OCI-LY3 (cell line): ENCODE measurements around the gene SLC32A1.

Experiments used
- H2AFZ ChIP-seq: fragments of 200-600, 300-600 bp; shearing (Covaris generic); 2 replicates; pipeline ENCODE4 v1.6.0; 2014; ENCODE audit warnings: antibody characterized with exemption, low read depth, low read length
- H3K27ac ChIP-seq: fragments of 200-600, 300-600 bp; sonication (generic); 2 replicates; pipeline ENCODE4 v1.5.1; 2014; ENCODE audit warnings: mild to moderate bottlenecking, low read length, moderate library complexity, mixed read lengths
- H3K27me3 ChIP-seq: fragments of 200-600, 300-600 bp; sonication (generic); 2 replicates; pipeline ENCODE4 v1.6.1; 2014; ENCODE audit warnings: low read depth, low read length, mixed read lengths
- H3K36me3 ChIP-seq: fragments of 200-600, 300-600 bp; sonication (generic); replicated peaks from 2 replicates; pipeline ENCODE3; 2014; ENCODE audit warnings: low read depth, low read length, mixed read lengths
- H3K4me1 ChIP-seq: fragments of 300-600, 200-600 bp; sonication (generic); 2 replicates; pipeline ENCODE4 v1.6.1; 2014; ENCODE audit warnings: low read length, mixed read lengths
- H3K4me2 ChIP-seq: fragments of 200-600, 300-600 bp; sonication (generic); 2 replicates; pipeline ENCODE4 v1.6.1; 2014; ENCODE audit warnings: low read length, mixed read lengths
- H3K4me3 ChIP-seq: fragments of 300-600, 200-600 bp; sonication (generic); 2 replicates; pipeline ENCODE4 v1.5.1; 2014; ENCODE audit warnings: antibody characterized with exemption, mild to moderate bottlenecking, low read length, moderate library complexity
- H3K79me2 ChIP-seq: fragments of 300-600, 200-600 bp; shearing (Covaris generic); 2 replicates; pipeline ENCODE4 v1.6.1; 2014; ENCODE audit warnings: mild to moderate bottlenecking, low read length, mixed read lengths
- H3K9ac ChIP-seq: fragments of 300-600, 200-600 bp; shearing (Covaris generic); 2 replicates; pipeline ENCODE4 v1.6.0; 2014; ENCODE audit warnings: mild to moderate bottlenecking, low read length, moderate library complexity
- H3K9me3 ChIP-seq: fragments of 200-600, 300-600 bp; shearing (Covaris generic); 2 replicates; pipeline ENCODE4 v1.6.1; 2014; ENCODE audit warnings: low read length, mixed read lengths; ENCODE audit not compliant: insufficient read depth
- H4K20me1 ChIP-seq: fragments of 200-600, 300-600 bp; sonication (generic); 2 replicates; pipeline ENCODE4 v1.6.1; 2016; ENCODE audit warnings: low read length, mixed read lengths; ENCODE audit not compliant: insufficient read depth
- EZH2phosphoT487 ChIP-seq: fragments of 200-600 bp; shearing (Covaris generic); IDR thresholded peaks from 2 replicates; pipeline ENCODE4 v1.6.1; 2018; ENCODE audit warnings: antibody characterized with exemption, mixed run types, low read depth
- TF ChIP-seq, protein P1 (sequence below): fragments of 200-600, 300-600 bp; sonication (generic); IDR thresholded peaks from 2 replicates; pipeline ENCODE4 v1.5.1; 2014; ENCODE audit warnings: antibody characterized with exemption, low read length, low read depth

The SLC32A1 gene

DNA sequence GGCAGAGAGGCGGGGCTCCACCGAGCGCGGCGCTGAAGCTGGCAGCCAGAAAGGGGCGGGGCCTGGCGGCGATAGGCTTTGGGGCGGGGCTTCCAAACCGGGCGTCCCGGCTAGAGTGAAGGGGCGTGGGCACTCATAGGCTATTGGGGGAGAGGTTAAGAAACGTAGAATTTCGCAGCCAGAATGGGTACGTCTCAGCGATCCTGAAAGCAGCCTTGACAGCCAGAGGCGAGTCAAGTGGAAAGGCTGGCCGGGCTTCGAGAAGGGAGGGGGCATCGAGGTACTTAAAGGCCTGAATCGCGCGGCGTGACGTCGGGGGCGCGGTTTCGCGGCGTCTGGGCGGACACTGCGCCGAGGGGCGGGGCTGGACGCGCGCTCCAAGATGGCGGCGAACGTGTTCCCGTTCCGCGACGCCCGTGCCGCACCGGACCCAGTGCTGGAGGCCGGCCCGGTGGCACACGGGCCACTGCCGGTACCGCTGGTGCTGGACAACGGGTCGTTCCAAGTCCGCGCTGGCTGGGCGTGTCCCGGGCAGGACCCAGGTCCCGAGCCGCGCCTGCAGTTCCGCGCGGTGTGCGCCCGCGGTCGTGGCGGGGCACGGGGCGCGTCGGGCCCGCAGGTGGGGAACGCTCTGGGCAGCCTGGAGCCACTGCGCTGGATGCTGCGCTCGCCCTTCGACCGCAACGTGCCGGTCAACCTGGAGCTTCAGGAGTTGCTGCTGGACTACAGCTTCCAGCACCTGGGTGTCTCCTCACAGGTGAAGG, 24.0 kb downstream of the SLC32A1 start, which contains the start of gene ACTR5:
TSS of gene ACTR5 (plus strand) at position 364 of the 764 bp plus-strand sequence. CDS start at position 383, 19 bp downstream.
- H3K9me3 ChIP-seq, result no peaks in the 10 kb centered on the region
- peak within 1 kb of the TSS; percentile 89 for H3K4me3 ChIP-seq
- H3K36me3 ChIP-seq, result peaks cover 17% of the 10 kb centered on the region
- no peaks in the 10 kb centered on the region for H3K27me3 ChIP-seq
- H3K4me2 ChIP-seq, result peak within 1 kb of the TSS; percentile 88
- H3K79me2 ChIP-seq, result peaks cover 16% of the 10 kb centered on the region
- TF ChIP-seq, protein P1, sequence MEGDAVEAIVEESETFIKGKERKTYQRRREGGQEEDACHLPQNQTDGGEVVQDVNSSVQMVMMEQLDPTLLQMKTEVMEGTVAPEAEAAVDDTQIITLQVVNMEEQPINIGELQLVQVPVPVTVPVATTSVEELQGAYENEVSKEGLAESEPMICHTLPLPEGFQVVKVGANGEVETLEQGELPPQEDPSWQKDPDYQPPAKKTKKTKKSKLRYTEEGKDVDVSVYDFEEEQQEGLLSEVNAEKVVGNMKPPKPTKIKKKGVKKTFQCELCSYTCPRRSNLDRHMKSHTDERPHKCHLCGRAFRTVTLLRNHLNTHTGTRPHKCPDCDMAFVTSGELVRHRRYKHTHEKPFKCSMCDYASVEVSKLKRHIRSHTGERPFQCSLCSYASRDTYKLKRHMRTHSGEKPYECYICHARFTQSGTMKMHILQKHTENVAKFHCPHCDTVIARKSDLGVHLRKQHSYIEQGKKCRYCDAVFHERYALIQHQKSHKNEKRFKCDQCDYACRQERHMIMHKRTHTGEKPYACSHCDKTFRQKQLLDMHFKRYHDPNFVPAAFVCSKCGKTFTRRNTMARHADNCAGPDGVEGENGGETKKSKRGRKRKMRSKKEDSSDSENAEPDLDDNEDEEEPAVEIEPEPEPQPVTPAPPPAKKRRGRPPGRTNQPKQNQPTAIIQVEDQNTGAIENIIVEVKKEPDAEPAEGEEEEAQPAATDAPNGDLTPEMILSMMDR, result no peak
- no peak for TF ChIP-seq EZH2phosphoT487
- peak within 1 kb of the TSS; percentile 82 for H3K9ac ChIP-seq
- peak within 1 kb of the TSS; percentile 98 for H2AFZ ChIP-seq
- peak within 1 kb of the TSS; percentile 68 for H3K27ac ChIP-seq
- H3K4me1 ChIP-seq, result peaks cover 17% of the 10 kb centered on the region
- H4K20me1 ChIP-seq, result no peaks in the 10 kb centered on the region; the same call in 1 of the 2 replicates

DNA sequence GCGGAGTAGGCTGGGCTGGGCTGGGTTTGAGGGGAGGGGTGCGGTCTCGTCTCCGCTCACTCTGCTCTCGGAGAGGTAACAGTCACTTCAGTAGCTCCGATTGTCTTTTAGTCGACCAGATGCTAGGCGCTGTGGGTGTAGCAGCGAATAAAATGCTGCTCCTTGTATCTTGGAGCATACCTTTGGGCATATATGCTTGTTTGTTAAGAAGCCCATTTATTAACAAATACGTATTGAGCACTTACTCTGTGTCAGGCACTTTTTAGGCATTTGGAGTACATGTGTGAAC, 24.5 kb downstream of the SLC32A1 start:
- Histone ChIP-seq H3K4me3 (peak overlapping the region; percentile 89), H2AFZ (peak overlapping the region; percentile 98), H4K20me1 (no peaks in the 10 kb centered on the region; the same call in 1 of the 2 replicates), H3K27me3 (no peaks in the 10 kb centered on the region), H3K27ac (peak overlapping the region; percentile 68; the same call in 1 of the 2 replicates), H3K9me3 (no peaks in the 10 kb centered on the region), H3K9ac (peak overlapping the region; percentile 82), H3K4me1 (peaks cover 18% of the 10 kb centered on the region), H3K36me3 (peaks cover 19% of the 10 kb centered on the region), H3K79me2 (peaks cover 16% of the 10 kb centered on the region), H3K4me2 (peak overlapping the region; percentile 88)
- no peak for TF ChIP-seq EZH2phosphoT487
- TF ChIP-seq, protein P1, result no peak

DNA sequence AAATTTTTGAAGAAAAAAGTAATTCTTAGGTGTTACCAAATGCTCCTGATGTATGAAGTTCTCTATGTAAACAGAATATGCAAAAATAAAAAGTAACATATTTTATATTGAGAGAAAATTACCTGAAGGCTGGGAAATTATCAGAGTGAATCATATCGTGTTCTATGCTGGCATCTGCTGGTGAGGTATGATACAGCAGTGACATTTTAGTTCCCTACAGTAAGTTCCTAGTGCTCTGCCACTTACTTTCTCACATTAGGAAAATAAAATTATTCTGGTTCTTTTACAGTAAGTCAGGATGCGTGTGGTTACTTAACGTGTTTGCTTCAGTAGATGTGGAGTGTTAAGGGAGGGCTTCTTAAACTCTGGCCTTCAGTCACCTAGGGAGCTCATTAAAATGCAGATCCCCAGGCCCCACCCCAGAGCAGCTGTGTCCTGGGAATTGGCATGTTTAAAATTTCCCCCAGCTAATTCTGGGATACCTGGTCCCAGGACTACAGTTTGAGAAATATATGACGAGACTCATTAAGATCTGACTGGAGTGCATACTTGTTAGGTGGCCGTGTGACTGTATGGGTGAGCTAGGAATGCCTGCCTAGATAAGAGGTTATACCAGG, 27.2 kb downstream of the SLC32A1 start:
- H3K4me1 ChIP-seq, result peaks cover 19% of the 10 kb centered on the region
- no peaks in the 10 kb centered on the region for H3K27me3 ChIP-seq
- H3K9me3 ChIP-seq, result no peaks in the 10 kb centered on the region
- H3K9ac ChIP-seq, result no peak overlapping the region
- no peak overlapping the region for H2AFZ ChIP-seq
- peaks cover 36% of the 10 kb centered on the region for H3K36me3 ChIP-seq
- H3K27ac ChIP-seq, result no peak overlapping the region
- TF ChIP-seq, protein P1, result peak; percentile 95
- no peak for TF ChIP-seq EZH2phosphoT487
- H3K4me2 ChIP-seq, result no peak overlapping the region
- no peaks in the 10 kb centered on the region; the same call in 1 of the 2 replicates for H4K20me1 ChIP-seq
- H3K79me2 ChIP-seq, result peaks cover 16% of the 10 kb centered on the region
- no peak overlapping the region for H3K4me3 ChIP-seq

DNA sequence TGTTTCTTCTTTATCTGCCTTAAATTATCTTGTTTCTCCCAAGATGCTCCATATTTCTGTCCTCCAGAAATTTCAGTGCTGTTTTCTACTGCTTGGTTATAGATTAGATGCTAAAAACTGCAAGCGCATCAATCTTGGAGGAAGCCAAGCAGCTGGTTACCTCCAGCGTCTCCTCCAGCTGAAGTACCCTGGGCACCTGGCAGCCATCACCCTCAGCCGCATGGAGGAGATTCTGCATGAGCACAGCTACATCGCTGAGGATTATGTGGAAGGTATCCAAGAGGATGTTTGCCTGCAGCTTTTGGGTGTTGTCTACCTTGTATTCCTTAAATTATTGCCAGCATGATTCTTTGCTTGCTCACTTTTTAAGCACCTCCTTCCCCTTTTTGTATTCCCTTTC, 27.7 kb downstream of the SLC32A1 start:
- Histone ChIP-seq H3K4me1 (peaks cover 19% of the 10 kb centered on the region), H3K36me3 (peaks cover 37% of the 10 kb centered on the region)

More for the DNA sequence above, 27.7 kb downstream of the SLC32A1 start:
- no peak overlapping the region for H3K4me3 ChIP-seq
- H3K27me3 ChIP-seq, result no peaks in the 10 kb centered on the region
- TF ChIP-seq EZH2phosphoT487, result no peak
- TF ChIP-seq, protein P1, result no peak
- H3K27ac ChIP-seq, result no peak overlapping the region
- H3K9me3 ChIP-seq, result no peaks in the 10 kb centered on the region
- no peak overlapping the region for H2AFZ ChIP-seq
- peaks cover 16% of the 10 kb centered on the region for H3K79me2 ChIP-seq
- no peaks in the 10 kb centered on the region; the same call in 1 of the 2 replicates for H4K20me1 ChIP-seq
- H3K4me2 ChIP-seq, result no peak overlapping the region
- H3K9ac ChIP-seq, result no peak overlapping the region
